ENCODE measurements around the gene SMIM33. TPM values are rescaled to one million over a fixed set of nuclear protein-coding genes. Genes with fewer than 3 reads are reported as not detected.
"Not testable (repeated sequence)": the region's sequence is repeated elsewhere in the genome, so short reads cannot be mapped to it uniquely, and the experiment has no call there.

Gene SMIM33
- total RNA-seq, 2 donors from 2014 or later: 0.13 to 0.32 TPM

GRCh38 chr5:139461176-139461575 lies 9.6 kb upstream of the SMIM33 start:
- Mint-ChIP-seq H3K4me3 (no peak overlapping the region), H3K36me3 (ENCODE audit: low read depth) (no peaks in the 10 kb centered on the region), H3K27ac (peak overlapping the region; percentile 98), H3K4me1 (peaks cover 32% of the 10 kb centered on the region), H3K27me3 (no peaks in the 10 kb centered on the region)
- H3K9me3 ChIP-seq (ENCODE audit: control insufficient read depth, low read length, poor library complexity, severe bottlenecking): no peaks in the 10 kb centered on the region
- ATAC-seq (no peak), DNase-seq (no peak)

- H3K27me3 Mint-ChIP-seq: no peaks in the 10 kb centered on the region
- no peaks in the 10 kb centered on the region for H3K9me3 ChIP-seq (ENCODE audit: control insufficient read depth, low read length, poor library complexity, severe bottlenecking)
- peak overlapping the region; percentile 98 for H3K27ac Mint-ChIP-seq
- H3K4me1 Mint-ChIP-seq: peaks cover 26% of the 10 kb centered on the region
- H3K4me3 Mint-ChIP-seq: no peak overlapping the region
- DNase-seq (no peak), ATAC-seq (no peak)
- H3K36me3 Mint-ChIP-seq (ENCODE audit: low read depth): no peaks in the 10 kb centered on the region
Measured at GRCh38 chr5:139461698-139462097, 9.1 kb upstream of the SMIM33 start.

GRCh38 chr5:139462586-139463276 lies 8.1 kb upstream of the SMIM33 start, which contains the start of gene ECSCR:
Gene ECSCR, minus strand, starts transcription at chr5:139462743. Its CDS starts 73 bp downstream, at chr5:139462670.
- no peaks in the 10 kb centered on the region for H3K9me3 ChIP-seq (ENCODE audit: control insufficient read depth, low read length, poor library complexity, severe bottlenecking)
- Mint-ChIP-seq H3K27ac (peak within 1 kb of the TSS; percentile 98), H3K4me1 (peaks cover 17% of the 10 kb centered on the region), H3K4me3 (no peak within 1 kb of the TSS), H3K36me3 (ENCODE audit: low read depth) (no peaks in the 10 kb centered on the region), H3K27me3 (no peaks in the 10 kb centered on the region)
- ATAC-seq: no peak
- DNase-seq: no peak

- DNase-seq (no peak), ATAC-seq (peak; percentile 31)
- H3K27me3 Mint-ChIP-seq: no peaks in the 10 kb centered on the region
- H3K4me1 Mint-ChIP-seq: peaks cover 39% of the 10 kb centered on the region
- H3K27ac Mint-ChIP-seq: peak overlapping the region; percentile 94
- peak overlapping the region; percentile 71 for H3K4me3 Mint-ChIP-seq
- peaks cover 2% of the 10 kb centered on the region for H3K36me3 Mint-ChIP-seq (ENCODE audit: low read depth)
- H3K9me3 ChIP-seq (ENCODE audit: control insufficient read depth, low read length, poor library complexity, severe bottlenecking): no peaks in the 10 kb centered on the region
Measured at GRCh38 chr5:139468421-139468931, 2.3 kb upstream of the SMIM33 start.

- peaks cover 63% of the 10 kb centered on the region for H3K4me1 Mint-ChIP-seq
Measured at GRCh38 chr5:139472386-139473030, 1.7 kb downstream of the SMIM33 start.

GRCh38 chr5:139473105-139473504 lies 2.3 kb downstream of the SMIM33 start:
- H3K27me3 Mint-ChIP-seq: no peaks in the 10 kb centered on the region
- H3K4me3 Mint-ChIP-seq: no peak overlapping the region
- H3K4me1 Mint-ChIP-seq: peaks cover 65% of the 10 kb centered on the region
- H3K36me3 Mint-ChIP-seq (ENCODE audit: low read depth): peaks cover 8% of the 10 kb centered on the region
- DNase-seq (no peak), ATAC-seq (no peak)
- H3K9me3 ChIP-seq (ENCODE audit: control insufficient read depth, low read length, poor library complexity, severe bottlenecking): no peaks in the 10 kb centered on the region
- H3K27ac Mint-ChIP-seq: peak overlapping the region; percentile 96

More at GRCh38 chr5:139472386-139473030, 1.7 kb downstream of the SMIM33 start:
- Mint-ChIP-seq H3K27me3 (no peaks in the 10 kb centered on the region), H3K27ac (peak overlapping the region; percentile 96), H3K4me3 (peak overlapping the region; percentile 94), H3K36me3 (ENCODE audit: low read depth) (peaks cover 8% of the 10 kb centered on the region)
- no peak for ATAC-seq
- no peak for DNase-seq
- no peaks in the 10 kb centered on the region for H3K9me3 ChIP-seq (ENCODE audit: control insufficient read depth, low read length, poor library complexity, severe bottlenecking)

- no peak for ATAC-seq
- peaks cover 65% of the 10 kb centered on the region for H3K4me1 Mint-ChIP-seq
- DNase-seq: no peak
- no peaks in the 10 kb centered on the region for H3K9me3 ChIP-seq (ENCODE audit: control insufficient read depth, low read length, poor library complexity, severe bottlenecking)
- H3K4me3 Mint-ChIP-seq: peak overlapping the region; percentile 68
- no peaks in the 10 kb centered on the region for H3K27me3 Mint-ChIP-seq
- peaks cover 8% of the 10 kb centered on the region for H3K36me3 Mint-ChIP-seq (ENCODE audit: low read depth)
- H3K27ac Mint-ChIP-seq: peak overlapping the region; percentile 96
Measured at GRCh38 chr5:139473565-139473964, 2.8 kb downstream of the SMIM33 start.

GRCh38 chr5:139474890-139475791 lies 4.3 kb downstream of the SMIM33 start:
- H3K27ac Mint-ChIP-seq: peak overlapping the region; percentile 73
- peaks cover 64% of the 10 kb centered on the region for H3K4me1 Mint-ChIP-seq
- H3K36me3 Mint-ChIP-seq (ENCODE audit: low read depth): peaks cover 8% of the 10 kb centered on the region
- ATAC-seq (peak; percentile 58), DNase-seq (no peak)
- no peaks in the 10 kb centered on the region for H3K27me3 Mint-ChIP-seq
- peak overlapping the region; percentile 82 for H3K4me3 Mint-ChIP-seq
- H3K9me3 ChIP-seq (ENCODE audit: control insufficient read depth, low read length, poor library complexity, severe bottlenecking): no peaks in the 10 kb centered on the region

- DNase-seq (no peak), ATAC-seq (no peak)
- Mint-ChIP-seq H3K27ac (peak overlapping the region; percentile 73), H3K36me3 (ENCODE audit: low read depth) (peaks cover 10% of the 10 kb centered on the region), H3K4me1 (peaks cover 65% of the 10 kb centered on the region), H3K4me3 (peak overlapping the region; percentile 82), H3K27me3 (no peaks in the 10 kb centered on the region)
- H3K9me3 ChIP-seq (ENCODE audit: control insufficient read depth, low read length, poor library complexity, severe bottlenecking): no peaks in the 10 kb centered on the region
Measured at GRCh38 chr5:139475865-139476617, 5.2 kb downstream of the SMIM33 start.

- ATAC-seq; H3K36me3 Mint-ChIP-seq (ENCODE audit: low read depth); DNase-seq; H3K27me3 Mint-ChIP-seq; H3K9me3 ChIP-seq (ENCODE audit: control insufficient read depth, low read length, poor library complexity, severe bottlenecking): not testable (repeated sequence)
- Mint-ChIP-seq H3K27ac (peak overlapping the region; percentile 87), H3K4me1 (peaks cover 53% of the 10 kb centered on the region), H3K4me3 (peak overlapping the region; percentile 73)
Measured at GRCh38 chr5:139478657-139479423, 8.0 kb downstream of the SMIM33 start.

GRCh38 chr5:139479729-139480128 lies 8.9 kb downstream of the SMIM33 start:
- H3K4me3 Mint-ChIP-seq; DNase-seq; H3K27me3 Mint-ChIP-seq; ATAC-seq; H3K9me3 ChIP-seq (ENCODE audit: control insufficient read depth, low read length, poor library complexity, severe bottlenecking); H3K36me3 Mint-ChIP-seq (ENCODE audit: low read depth): not testable (repeated sequence)
- H3K27ac Mint-ChIP-seq: peak overlapping the region; percentile 87
- H3K4me1 Mint-ChIP-seq: peaks cover 49% of the 10 kb centered on the region

GRCh38 chr5:139481122-139481533 lies 10.3 kb downstream of the SMIM33 start:
- H3K9me3 ChIP-seq (ENCODE audit: control insufficient read depth, low read length, poor library complexity, severe bottlenecking): no peaks in the 10 kb centered on the region
- Mint-ChIP-seq H3K4me1 (peaks cover 36% of the 10 kb centered on the region), H3K27ac (peak overlapping the region; percentile 96), H3K27me3 (no peaks in the 10 kb centered on the region), H3K4me3 (peak overlapping the region; percentile 96), H3K36me3 (ENCODE audit: low read depth) (peaks cover 3% of the 10 kb centered on the region)
- ATAC-seq: peak; percentile 21
- DNase-seq: no peak
